Liver (tissue), 3 donors: Measurements from ENCODE around the gene KLLN.

ENCODE experiments used
- EGR1 ChIP-seq, 2 donors: IDR thresholded peaks; 2 replicates each; pipeline ENCODE4 v1.6.1; 2016 to 2018; ENCODE audit warnings: antibody characterized with exemption in 2 of 2, low read depth in 2 of 2
- FOXA1 ChIP-seq: IDR thresholded peaks from 2 replicates; pipeline ENCODE4 v1.6.1; 2016; ENCODE audit warnings: antibody characterized with exemption
- FOXA2 ChIP-seq: IDR thresholded peaks from 2 replicates; pipeline ENCODE4 v1.6.1; 2016; ENCODE audit warnings: antibody characterized with exemption
- HNF4G ChIP-seq: IDR thresholded peaks from 2 replicates; pipeline ENCODE4 v1.6.1; 2016; ENCODE audit warnings: antibody characterized with exemption
- JUND ChIP-seq, 2 donors: IDR thresholded peaks; 2 replicates each; pipeline ENCODE4 v1.6.1; 2016; ENCODE audit warnings: antibody characterized with exemption in 2 of 2
- RAD21 ChIP-seq, 2 donors: IDR thresholded peaks; 2 replicates each; pipeline ENCODE4 v1.6.1; 2016; ENCODE audit warnings: antibody characterized with exemption in 2 of 2, mild to moderate bottlenecking in 2 of 2
- RXRA ChIP-seq, 2 donors: IDR thresholded peaks; 2 replicates each; pipeline ENCODE4 v1.6.1; 2017 to 2018; ENCODE audit warnings: antibody characterized with exemption in 2 of 2, mild to moderate bottlenecking in 1 of 2
- SP1 ChIP-seq: IDR thresholded peaks from 2 replicates; pipeline ENCODE4 v1.6.1; 2018; ENCODE audit warnings: antibody characterized with exemption, mild to moderate bottlenecking
- TAF1 ChIP-seq: conservative IDR thresholded peaks from 2 replicates; pipeline ENCODE4 v1.6.1; 2016; ENCODE audit warnings: antibody characterized with exemption, mild to moderate bottlenecking
- TF ChIP-seq, protein P1 (sequence below): fragments of 150-350 bp; IDR thresholded peaks from 2 replicates; pipeline ENCODE4 v1.5.1; 2017; ENCODE audit warnings: improper control_type of control experiment, low read depth, low read length; ENCODE audit not compliant: missing input control
- TF ChIP-seq, protein P2 (sequence below): IDR thresholded peaks from 2 replicates; pipeline ENCODE4 v1.6.1; 2016; ENCODE audit warnings: antibody characterized with exemption, mild to moderate bottlenecking
- TF ChIP-seq, protein P3 (sequence below): IDR thresholded peaks from 2 replicates; pipeline ENCODE4 v1.6.1; 2016; ENCODE audit warnings: antibody characterized with exemption
- TF ChIP-seq, protein P4 (sequence below): IDR thresholded peaks from 2 replicates; pipeline ENCODE4 v1.6.1; 2016; ENCODE audit warnings: antibody characterized with exemption
- TF ChIP-seq, protein P5 (sequence below): IDR thresholded peaks from 2 replicates; pipeline ENCODE4 v1.6.1; 2016; ENCODE audit warnings: antibody characterized with exemption
- donor health status: healthy.
- donor health status: healthy.

DNA sequence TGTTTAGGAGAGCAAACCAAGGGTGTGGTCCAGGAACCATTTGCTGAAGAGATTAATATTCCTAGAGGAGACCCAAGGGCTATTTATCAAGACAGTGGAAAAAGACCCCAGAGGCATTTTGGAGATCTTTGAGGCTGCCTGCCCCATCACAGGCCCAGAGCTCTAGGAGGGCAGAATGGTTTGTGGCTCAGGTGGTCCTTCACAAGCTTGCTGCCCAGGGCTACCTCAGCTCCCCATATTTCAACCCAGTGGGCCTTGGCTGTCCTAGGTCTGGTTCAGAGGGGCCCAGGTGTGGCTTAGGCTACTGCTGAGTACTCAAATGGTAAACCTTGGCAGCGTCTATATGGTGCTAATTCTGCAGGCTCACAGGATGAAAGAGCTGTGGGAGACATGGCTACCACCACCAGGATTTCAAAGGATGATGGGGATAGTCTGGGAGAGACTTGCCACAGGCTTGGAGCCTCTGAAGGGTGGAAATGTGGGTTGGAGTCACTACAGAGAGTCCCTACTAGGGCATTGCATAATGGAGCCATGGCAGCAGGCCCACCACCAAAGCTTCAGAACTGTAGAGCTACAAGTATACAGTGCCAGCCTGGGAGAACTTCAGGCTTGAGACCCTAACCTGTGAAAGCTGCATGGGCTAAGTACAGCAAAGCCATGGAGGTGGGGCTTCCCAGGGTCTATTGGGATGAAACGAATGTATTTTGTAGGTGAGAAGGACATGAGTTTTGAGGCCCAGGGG, 24.4 kb upstream of the KLLN start:
- TF ChIP-seq, protein P1, sequence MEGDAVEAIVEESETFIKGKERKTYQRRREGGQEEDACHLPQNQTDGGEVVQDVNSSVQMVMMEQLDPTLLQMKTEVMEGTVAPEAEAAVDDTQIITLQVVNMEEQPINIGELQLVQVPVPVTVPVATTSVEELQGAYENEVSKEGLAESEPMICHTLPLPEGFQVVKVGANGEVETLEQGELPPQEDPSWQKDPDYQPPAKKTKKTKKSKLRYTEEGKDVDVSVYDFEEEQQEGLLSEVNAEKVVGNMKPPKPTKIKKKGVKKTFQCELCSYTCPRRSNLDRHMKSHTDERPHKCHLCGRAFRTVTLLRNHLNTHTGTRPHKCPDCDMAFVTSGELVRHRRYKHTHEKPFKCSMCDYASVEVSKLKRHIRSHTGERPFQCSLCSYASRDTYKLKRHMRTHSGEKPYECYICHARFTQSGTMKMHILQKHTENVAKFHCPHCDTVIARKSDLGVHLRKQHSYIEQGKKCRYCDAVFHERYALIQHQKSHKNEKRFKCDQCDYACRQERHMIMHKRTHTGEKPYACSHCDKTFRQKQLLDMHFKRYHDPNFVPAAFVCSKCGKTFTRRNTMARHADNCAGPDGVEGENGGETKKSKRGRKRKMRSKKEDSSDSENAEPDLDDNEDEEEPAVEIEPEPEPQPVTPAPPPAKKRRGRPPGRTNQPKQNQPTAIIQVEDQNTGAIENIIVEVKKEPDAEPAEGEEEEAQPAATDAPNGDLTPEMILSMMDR = no peak
- TF ChIP-seq RXRA (IDR thresholded peaks at IDR 0.05) (no peak), RAD21 (IDR thresholded peaks at IDR 0.05) (no peak), JUND (IDR thresholded peaks at IDR 0.05) (no peak), SP1 (no peak), FOXA2 (no peak), EGR1 (IDR thresholded peaks at IDR 0.05; ENCODE audit: low read depth in 2 of 2) (no peak), TAF1 (no peak), FOXA1 (no peak), HNF4G (no peak)
- TF ChIP-seq, protein P2, sequence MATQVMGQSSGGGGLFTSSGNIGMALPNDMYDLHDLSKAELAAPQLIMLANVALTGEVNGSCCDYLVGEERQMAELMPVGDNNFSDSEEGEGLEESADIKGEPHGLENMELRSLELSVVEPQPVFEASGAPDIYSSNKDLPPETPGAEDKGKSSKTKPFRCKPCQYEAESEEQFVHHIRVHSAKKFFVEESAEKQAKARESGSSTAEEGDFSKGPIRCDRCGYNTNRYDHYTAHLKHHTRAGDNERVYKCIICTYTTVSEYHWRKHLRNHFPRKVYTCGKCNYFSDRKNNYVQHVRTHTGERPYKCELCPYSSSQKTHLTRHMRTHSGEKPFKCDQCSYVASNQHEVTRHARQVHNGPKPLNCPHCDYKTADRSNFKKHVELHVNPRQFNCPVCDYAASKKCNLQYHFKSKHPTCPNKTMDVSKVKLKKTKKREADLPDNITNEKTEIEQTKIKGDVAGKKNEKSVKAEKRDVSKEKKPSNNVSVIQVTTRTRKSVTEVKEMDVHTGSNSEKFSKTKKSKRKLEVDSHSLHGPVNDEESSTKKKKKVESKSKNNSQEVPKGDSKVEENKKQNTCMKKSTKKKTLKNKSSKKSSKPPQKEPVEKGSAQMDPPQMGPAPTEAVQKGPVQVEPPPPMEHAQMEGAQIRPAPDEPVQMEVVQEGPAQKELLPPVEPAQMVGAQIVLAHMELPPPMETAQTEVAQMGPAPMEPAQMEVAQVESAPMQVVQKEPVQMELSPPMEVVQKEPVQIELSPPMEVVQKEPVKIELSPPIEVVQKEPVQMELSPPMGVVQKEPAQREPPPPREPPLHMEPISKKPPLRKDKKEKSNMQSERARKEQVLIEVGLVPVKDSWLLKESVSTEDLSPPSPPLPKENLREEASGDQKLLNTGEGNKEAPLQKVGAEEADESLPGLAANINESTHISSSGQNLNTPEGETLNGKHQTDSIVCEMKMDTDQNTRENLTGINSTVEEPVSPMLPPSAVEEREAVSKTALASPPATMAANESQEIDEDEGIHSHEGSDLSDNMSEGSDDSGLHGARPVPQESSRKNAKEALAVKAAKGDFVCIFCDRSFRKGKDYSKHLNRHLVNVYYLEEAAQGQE = no peak
- TF ChIP-seq, protein P3, sequence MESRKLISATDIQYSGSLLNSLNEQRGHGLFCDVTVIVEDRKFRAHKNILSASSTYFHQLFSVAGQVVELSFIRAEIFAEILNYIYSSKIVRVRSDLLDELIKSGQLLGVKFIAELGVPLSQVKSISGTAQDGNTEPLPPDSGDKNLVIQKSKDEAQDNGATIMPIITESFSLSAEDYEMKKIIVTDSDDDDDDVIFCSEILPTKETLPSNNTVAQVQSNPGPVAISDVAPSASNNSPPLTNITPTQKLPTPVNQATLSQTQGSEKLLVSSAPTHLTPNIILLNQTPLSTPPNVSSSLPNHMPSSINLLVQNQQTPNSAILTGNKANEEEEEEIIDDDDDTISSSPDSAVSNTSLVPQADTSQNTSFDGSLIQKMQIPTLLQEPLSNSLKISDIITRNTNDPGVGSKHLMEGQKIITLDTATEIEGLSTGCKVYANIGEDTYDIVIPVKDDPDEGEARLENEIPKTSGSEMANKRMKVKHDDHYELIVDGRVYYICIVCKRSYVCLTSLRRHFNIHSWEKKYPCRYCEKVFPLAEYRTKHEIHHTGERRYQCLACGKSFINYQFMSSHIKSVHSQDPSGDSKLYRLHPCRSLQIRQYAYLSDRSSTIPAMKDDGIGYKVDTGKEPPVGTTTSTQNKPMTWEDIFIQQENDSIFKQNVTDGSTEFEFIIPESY = no peak
- TF ChIP-seq, protein P4, sequence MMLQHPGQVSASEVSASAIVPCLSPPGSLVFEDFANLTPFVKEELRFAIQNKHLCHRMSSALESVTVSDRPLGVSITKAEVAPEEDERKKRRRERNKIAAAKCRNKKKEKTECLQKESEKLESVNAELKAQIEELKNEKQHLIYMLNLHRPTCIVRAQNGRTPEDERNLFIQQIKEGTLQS = no peak
- TF ChIP-seq, protein P5, sequence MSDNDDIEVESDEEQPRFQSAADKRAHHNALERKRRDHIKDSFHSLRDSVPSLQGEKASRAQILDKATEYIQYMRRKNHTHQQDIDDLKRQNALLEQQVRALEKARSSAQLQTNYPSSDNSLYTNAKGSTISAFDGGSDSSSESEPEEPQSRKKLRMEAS = no peak
